HCT116 (cell line): ENCODE data around the gene GPRC5B.

Experiments
- EGR1 ChIP-seq: IDR thresholded peaks from 2 replicates; pipeline ENCODE4 v1.6.1; 2012; ENCODE audit warnings: low read depth
- EZH2 ChIP-seq: fragments of 200-600 bp; sonication (generic); IDR thresholded peaks from 2 replicates; pipeline ENCODE4 v1.6.1; 2017; ENCODE audit warnings: antibody characterized with exemption, mixed run types
- EZH2phosphoT487 ChIP-seq: fragments of 200-600 bp; IDR thresholded peaks from 2 replicates; pipeline ENCODE4 v1.6.1; 2018; ENCODE audit warnings: antibody characterized with exemption, borderline replicate concordance
- JUND ChIP-seq: IDR thresholded peaks from 2 replicates; pipeline ENCODE4 v1.6.1; 2012
- POLR2A ChIP-seq: IDR thresholded peaks from 2 replicates; pipeline ENCODE4 v1.7.0; 2011; ENCODE audit warnings: borderline replicate concordance; ENCODE audit not compliant: insufficient read depth, insufficient read length; ENCODE audit errors: extremely low read depth
- POLR2AphosphoS5 ChIP-seq: IDR thresholded peaks from 2 replicates; pipeline ENCODE4 v1.6.1; 2011; ENCODE audit warnings: mild to moderate bottlenecking, low read depth, low read length, moderate library complexity
- TCF7L2 ChIP-seq: IDR thresholded peaks from 2 replicates; pipeline ENCODE4 v1.7.0; 2011; ENCODE audit warnings: borderline replicate concordance, inconsistent platforms; ENCODE audit not compliant: insufficient read depth, insufficient read length; ENCODE audit errors: extremely low read depth
- YY1 ChIP-seq: IDR thresholded peaks from 2 replicates; pipeline ENCODE4 v1.6.1; 2011; ENCODE audit warnings: low read length, low read depth, moderate library complexity, mild to moderate bottlenecking; ENCODE audit not compliant: insufficient replicate concordance; ENCODE audit errors: extremely low read depth
- ZFX ChIP-seq: fragments of 450-650 bp; IDR thresholded peaks from 2 replicates; pipeline ENCODE4 v1.6.1; 2017
- TF ChIP-seq, protein P1 (sequence below), 3 experiments: fragments of 200-600 bp in 1 of 3; sonication (generic) in 1 of 3; IDR thresholded peaks in 2 of 3; conservative IDR thresholded peaks in 1 of 3; 2 replicates each; pipeline ENCODE4 v1.5.1; 2012 to 2017; ENCODE audit warnings: low read depth in 2 of 3, low read length in 2 of 3, antibody characterized with exemption in 1 of 3, borderline replicate concordance in 1 of 3, control low read depth in 1 of 3, mild to moderate bottlenecking in 1 of 3, mixed read lengths in 1 of 3, mixed run types in 1 of 3, moderate library complexity in 1 of 3; ENCODE audit not compliant: insufficient read depth in 1 of 3
- TF ChIP-seq, protein P2 (sequence below): IDR thresholded peaks from 2 replicates; pipeline ENCODE4 v1.6.1; 2012

DNA sequence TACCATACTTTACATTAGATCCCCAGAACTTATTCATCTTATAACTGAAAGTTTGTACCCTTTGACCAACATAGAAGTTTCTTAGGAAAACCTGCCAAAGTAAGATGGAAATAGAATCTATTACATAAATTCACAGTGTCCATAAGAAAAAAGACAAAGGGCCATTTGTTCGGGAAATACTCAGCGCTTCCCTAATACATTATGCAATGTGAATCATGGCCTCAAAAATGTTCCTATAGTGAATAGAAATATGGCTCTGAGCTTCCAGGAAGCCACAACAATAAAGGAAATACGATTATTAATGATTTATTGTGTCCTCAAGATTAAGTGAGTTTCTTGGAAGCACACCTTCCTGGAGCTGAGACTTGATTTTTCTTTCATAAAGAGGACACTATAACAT lies 51.5 kb downstream of the GPRC5B start:
- TF ChIP-seq, protein P1, sequence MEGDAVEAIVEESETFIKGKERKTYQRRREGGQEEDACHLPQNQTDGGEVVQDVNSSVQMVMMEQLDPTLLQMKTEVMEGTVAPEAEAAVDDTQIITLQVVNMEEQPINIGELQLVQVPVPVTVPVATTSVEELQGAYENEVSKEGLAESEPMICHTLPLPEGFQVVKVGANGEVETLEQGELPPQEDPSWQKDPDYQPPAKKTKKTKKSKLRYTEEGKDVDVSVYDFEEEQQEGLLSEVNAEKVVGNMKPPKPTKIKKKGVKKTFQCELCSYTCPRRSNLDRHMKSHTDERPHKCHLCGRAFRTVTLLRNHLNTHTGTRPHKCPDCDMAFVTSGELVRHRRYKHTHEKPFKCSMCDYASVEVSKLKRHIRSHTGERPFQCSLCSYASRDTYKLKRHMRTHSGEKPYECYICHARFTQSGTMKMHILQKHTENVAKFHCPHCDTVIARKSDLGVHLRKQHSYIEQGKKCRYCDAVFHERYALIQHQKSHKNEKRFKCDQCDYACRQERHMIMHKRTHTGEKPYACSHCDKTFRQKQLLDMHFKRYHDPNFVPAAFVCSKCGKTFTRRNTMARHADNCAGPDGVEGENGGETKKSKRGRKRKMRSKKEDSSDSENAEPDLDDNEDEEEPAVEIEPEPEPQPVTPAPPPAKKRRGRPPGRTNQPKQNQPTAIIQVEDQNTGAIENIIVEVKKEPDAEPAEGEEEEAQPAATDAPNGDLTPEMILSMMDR (IDR thresholded peaks at IDR 0.05 in 2 of 3, conservative IDR thresholded peaks at IDR 0.05 in 1 of 3; ENCODE audit: borderline replicate concordance in 1 of 3, insufficient read depth in 1 of 3, low read depth in 2 of 3, low read length in 2 of 3): no peak
- TF ChIP-seq POLR2A (no peak), EZH2 (no peak), YY1 (no peak), EZH2phosphoT487 (no peak), JUND (no peak), POLR2AphosphoS5 (no peak), TCF7L2 (no peak), EGR1 (no peak), ZFX (no peak)
- TF ChIP-seq, protein P2, sequence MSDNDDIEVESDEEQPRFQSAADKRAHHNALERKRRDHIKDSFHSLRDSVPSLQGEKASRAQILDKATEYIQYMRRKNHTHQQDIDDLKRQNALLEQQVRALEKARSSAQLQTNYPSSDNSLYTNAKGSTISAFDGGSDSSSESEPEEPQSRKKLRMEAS: no peak
